Ramos (cell line): ENCODE measurements around the gene TM2D1.

ENCODE experiments used
- in situ Hi-C: fragments of 300-500 bp; cut with MboI; formaldehyde crosslinking; loops from one replicate; pipeline ENCODE4 v1.14.3; 2022; ENCODE audit warnings: low sequenced_read_pairs; ENCODE audit not compliant: unreplicated experiment

TM2D1 gene

DNA sequence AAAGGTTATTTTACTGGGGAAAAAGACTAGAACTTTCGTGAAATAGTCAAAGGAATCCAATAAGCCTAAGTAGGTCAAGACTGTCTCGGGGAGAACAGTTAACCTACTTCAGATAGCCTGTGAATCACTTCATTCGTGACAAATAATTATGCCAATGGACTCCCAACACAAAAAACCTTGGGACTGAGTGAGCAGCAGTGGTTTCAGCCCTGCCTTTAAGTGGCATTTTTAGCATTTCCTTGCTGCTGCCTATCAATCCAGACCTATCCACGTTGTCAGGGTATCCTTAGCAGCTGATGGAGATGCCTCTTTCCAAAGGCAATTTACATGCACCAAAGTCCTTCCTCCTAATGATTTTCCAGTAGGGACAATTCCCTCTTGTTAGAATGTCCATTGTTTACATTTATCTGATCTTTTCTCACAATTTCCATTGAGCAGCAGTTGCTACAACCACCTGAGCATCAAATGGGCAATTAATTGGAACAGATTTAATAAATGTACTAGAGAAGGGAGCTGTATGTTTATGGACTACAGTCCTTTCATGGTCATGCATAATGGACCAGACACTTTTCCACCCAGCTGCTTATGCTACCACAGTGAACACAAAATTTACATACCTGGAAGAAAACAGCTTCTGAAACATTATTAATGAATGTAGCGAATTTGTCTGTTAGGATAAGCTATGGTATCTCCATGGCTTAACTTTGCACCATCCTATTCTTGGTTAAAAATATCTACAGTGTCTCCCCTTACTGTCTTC lies 75.8 kb downstream of the TM2D1 start:
- in situ Hi-C loops, result no loop called here

DNA sequence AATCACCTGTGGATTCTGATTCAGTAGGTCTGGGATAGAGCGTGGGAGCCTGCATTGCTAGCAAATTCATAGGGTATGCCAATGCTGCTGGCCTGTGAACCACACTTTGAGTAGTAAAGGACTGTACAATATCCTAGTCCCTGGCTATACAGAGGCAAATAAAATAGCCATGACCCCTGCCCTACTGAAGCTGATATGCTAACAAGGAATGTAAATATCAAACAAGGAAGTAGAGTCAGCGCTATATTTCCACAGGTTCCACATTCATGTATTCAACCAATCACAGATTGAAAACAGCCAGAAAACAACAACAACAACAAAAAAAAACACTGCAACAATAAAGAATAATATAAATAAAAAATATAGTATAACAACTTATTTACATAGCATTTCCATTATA lies 77.8 kb downstream of the TM2D1 start:
- in situ Hi-C loops, result no loop called here

DNA sequence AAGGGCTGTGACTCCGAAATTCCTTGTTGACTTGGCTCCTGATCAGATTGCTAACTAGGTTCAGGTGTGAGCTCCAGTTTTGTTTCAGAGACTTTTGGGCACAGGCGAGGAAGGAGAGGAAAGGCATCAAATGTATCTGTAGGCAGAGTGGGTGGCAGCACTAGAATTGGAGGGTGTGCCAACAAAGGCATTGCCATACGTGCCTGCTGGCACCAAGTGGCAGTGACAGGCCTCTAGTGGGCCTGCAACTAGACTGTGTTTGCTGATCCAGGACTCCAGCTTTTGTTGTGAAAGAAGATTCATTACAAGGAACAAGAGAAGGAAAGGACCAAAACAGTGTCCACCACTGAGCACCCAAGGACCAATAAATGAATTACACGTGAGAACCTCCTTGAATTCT lies 79.5 kb downstream of the TM2D1 start:
- in situ Hi-C loops, result no loop called here

DNA sequence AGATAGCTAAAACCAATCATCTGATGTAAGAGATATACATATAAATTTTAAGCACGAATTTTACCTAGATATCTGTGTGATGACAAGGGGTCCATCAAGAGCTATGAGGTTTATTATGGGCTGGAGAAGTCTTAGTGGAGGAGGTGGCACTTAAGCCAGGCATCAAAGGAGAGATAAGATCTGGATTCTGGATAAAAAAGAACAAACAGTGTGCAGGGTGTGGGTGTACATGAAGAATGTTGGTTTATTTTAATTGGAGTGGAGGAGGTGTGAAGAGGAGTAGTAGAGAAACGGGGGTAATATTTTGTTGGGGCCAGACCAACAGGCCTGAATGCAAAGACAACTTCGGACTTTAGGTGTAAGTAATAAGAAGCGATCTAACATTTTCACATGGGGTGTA lies 80.6 kb downstream of the TM2D1 start:
- in situ Hi-C loops, result no loop called here

DNA sequence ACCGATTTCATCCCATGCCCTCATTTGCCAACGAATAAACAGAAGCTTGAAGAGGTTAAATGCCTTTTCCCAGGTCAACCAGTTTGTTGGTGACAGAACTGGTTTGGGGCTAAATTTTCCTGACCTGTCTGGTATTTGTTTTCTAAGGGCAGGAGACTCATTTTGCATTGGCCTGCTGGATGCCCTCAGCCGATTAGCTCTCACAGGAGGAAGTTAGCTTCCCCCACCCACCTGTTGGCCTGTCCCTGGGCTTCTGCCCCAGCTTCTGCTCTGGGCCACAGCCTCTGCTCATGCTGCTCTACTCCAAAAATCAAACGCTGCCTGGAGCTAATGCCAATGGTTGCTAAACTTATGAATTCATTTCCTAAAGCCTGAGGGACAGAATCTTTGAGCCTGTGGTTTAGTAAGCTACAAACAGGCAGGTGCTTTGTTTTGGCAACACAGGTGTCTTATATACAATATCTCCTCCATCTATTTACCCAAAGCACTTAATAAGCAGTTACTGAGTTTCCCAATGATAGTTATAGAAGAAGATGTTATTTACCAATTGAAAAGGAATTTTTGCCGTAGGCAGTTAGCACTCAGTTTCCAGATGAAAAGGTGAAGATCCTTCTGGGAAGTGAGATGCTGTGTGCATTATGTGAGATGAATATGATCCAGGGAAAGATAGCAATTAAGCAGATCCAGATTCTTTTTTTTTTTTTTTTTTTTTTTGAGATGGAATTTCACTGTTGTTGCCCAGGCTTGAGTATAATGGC lies 82.3 kb downstream of the TM2D1 start:
- in situ Hi-C loops, result no loop called here

DNA sequence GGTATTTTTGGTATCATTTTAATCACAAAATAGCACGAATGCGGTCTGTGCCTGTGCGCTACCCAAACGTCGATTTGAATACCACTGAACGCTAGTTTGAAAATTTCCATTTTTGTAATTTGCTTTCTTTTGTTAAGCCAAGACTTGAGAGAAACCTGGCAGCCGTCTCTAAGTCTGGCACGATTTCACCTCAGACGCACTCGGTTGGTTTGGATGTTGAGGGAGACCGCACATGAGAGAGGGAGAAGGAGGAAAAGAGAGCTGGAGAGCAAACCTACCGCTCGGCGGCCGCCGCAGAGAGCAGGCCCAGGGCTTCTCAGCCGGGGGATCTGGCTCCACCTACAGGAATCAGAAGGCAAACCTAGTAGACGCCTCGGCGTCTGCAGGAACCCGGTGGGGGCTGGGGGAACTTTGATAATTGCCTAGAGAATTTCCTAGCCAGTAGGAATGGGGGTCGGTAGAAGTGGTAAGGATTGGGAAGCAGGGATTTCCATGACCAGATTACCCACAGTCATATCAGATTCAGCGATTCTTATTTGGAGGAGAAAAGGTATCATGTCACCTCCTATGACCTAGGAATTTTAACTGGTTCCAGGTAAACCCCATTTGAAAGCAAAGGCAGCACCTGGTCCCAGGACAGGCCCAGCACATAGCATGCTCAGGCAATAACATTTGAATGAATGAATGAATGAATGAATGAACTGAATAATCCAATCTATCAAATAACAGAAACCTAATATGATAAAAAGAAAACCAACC lies 83.2 kb downstream of the TM2D1 start:
- in situ Hi-C loops, result no loop called here

DNA sequence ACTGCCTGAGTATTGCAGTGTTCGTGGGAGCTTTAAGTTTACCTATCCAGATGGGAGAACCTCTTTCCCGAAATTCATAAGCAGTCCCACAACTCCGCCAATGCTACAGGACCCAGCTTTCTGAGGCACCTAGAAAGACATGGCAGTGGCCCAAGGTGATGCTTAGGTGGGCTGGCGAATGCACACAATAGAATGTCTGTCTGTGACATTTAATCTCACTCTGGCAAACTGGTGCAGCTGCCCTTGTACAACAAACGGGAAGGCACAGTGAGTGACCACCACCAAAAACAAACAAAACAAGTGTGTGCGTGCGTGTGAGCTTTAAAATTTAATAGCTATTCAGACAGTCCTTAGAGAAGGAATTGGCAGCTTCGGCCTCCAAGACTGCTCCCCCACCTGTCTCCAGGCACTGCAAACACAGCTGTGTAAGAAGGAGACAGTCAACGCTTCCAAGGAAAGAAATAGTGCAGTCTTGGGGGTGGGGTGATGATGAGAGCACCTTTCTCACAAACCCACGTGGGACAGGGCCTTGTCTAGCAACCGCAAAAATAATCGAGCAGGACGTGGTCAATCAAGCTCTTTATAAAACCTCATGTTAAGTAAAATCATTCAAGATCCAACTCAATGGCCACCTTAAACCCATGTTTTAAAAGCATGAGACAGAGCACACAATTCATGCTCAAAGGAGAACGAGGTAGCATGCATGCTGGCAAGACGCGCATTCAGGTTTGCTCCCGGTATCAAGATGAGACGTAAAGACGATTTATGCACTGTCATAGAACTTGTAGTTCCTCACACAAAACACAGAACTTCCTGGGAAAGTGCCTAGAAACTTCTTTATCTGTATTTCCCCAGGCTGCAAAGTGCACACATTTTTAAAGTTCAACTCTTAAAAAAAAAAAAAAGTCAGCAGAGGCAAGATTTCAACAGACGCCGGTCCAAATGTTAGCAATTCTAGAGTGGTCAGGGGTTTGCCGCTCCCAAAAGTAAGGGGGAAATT lies 84.1 kb downstream of the TM2D1 start:
- in situ Hi-C loops, result no loop called here

DNA sequence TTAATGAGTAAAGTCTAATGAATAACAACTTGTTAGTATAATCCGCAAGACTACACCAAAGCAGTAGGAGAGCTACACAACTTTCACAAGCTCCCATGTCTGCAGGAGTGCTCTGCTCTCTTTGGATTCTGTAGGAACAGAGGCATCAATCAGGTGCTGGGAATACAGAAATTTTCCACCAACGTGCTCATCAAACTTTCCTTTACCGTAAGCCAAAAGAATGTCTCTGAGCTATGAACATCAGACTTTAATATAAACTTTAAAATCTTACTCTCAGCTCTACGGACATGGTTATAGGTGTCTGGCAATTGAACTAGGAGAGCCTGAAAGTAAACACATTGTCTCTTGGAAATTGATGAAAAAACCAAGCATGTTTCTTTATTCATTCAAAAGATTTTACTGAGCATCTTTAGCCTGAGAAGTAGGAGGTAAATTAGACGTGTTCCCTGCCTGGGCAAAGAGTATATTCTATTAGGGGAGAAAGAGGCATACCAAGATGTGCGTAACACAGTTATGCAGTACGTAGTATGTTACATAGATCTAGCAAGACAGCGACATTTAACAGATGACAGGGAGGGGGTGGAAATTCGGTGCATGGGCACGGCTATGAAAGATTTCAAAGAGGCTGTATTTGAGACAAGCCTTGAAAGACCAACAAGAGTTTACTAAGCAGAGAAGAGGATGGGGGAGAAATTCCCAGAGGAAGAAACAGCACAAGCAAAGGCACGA lies 85.2 kb downstream of the TM2D1 start:
- in situ Hi-C loops, result no loop called here

DNA sequence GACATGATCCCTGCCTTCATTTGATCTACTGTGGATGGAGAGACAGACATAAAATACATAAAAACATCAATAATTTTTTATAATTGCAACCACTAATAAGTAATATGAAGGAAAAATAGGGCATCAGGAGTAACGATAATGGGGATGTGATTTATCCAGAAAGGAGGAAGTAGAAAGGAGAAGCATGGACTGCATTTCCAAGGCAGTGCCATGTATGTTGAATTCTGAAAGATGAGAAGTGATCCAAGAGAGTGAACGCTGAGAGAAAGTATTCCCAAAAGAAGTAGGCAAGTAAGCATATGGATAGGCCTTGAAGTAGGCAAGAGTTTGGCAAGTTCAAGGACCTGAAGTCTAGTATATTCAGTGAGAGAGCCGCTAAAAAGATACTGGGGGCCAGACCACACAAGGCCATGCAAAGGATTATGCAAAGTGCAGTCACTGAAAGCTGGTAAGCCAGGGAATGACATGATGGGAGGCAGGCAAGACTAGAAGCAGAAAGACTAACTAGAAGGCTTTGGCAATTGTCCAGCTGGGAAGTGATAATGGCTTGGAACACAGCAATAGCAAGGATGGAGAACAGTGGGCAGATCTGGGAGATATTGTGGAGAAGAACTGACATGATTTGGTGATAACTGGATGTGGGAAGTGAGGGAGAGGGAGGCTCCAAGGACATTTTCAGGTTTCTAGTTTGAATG lies 85.9 kb downstream of the TM2D1 start:
- in situ Hi-C loops, result no loop called here

DNA sequence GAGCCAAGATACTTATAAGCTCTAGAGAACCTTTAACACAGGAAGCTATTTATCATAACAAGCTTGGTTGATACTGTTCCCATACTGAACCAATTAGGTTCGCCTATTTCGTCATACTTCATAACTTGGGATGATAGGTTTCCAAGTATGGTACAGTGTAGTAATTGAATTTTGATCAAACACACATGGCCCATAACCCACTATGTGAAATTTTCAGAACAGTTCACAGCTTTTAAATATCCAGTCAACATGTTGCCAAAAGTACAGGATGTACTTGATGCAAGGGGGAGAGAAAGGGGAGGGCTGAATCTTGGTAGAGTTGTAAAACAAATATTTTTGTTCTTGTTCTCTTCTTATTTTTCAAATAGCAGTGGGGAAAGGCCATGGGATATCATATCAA lies 86.6 kb downstream of the TM2D1 start:
- in situ Hi-C loops, result no loop called here

DNA sequence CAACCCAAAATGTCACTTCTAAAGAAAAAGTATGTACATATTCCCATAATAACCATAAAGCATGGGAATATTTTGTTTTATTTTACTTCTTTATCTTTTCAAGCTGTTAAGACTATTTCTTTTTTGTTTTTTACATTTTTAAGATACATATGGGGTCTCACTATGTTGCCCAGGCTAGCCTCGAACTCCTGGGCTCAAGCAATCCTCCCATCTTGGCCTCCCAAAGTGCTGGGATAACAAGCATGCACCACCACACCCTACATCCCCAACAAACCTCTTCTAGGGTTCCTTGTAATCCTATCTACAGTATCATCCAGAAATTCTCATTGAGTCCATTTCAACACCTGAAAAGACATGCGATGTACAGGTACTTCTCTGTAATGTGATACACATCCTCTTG lies 87.5 kb downstream of the TM2D1 start:
- in situ Hi-C loops, result no loop called here

DNA sequence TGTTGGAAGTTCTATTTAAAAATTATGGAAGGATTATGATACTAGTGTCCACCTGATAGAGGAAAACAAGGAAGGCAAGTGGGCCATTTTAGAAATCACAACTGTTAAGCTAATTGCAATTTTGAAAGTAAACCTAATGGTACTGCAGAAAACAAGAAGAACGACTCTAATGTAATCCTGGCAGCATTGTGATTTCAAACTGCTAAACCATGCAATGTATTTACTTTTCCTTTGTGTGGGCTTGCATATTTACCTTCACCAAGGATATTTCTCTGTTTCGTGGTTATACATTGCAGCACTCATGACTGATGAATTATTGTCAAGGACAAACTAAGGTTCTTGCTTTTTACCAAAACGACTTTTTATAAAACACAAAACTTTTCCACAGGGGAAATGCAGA lies 88.1 kb downstream of the TM2D1 start:
- in situ Hi-C loops, result no loop called here

DNA sequence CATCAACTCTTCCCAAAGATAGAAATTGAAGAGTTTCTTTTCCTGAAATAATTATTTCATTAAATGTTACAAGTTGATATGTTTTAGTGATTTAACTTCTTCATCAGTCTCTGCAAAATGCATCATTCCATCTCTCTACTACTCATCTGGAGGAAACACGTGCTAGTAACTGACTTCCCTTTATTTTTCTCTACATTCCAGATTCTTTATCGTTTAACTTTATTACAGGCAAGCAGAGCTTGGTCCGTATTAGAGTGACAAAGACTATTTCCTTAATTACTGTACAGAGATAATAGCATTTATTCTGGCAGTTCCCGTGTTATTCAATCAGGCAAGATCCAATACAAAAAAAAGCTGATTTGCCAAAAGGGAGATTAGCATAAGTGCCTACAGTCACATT lies 88.6 kb downstream of the TM2D1 start:
- in situ Hi-C loops, result no loop called here

DNA sequence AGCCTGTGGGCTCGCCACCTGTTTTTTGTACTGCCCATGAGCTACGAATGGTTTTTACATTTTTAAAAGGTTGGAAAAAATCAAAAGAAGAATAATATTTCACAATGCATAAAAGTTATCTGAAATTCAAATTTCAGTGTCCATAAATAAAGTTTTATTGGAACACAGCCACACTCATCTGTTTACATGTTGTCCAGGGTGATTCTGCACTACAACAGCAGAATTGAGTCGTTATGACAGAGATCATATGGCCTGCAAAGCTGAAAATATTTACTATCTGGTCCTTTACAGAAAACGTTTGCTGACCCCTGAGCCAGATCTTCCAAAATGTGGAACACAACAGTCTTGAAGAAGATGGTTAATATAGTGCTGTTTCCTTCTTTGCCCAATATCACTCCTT lies 89.4 kb downstream of the TM2D1 start:
- in situ Hi-C loops, result no loop called here

DNA sequence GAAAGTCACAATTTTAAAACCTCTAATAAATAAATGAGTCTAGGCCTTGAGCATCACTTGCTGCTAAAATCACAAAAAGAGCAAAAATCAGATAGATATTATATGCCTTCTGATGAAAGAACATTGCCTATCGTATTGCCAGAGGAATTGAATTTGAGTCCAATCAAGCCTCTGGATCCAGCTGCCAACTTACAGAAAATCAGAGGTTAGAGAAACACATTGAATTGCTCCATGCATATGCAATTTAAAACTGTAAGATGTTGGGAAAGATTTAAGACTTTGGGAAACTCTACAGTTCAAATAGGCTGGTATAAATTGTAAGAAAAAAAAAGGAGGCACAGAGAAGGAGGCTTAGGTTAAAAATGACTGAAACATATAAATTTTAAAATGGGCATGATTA lies 93.5 kb downstream of the TM2D1 start:
- in situ Hi-C loops, result no loop called here
